Sigmoid colon (tissue), 4 donors: ENCODE results near the gene HELZ.

Experiments
- CTCF ChIP-seq, 4 experiments: fragments of 450-650 bp in 3 of 4; fragments of 200-600 bp in 1 of 4; IDR thresholded peaks; one replicate each; pipeline ENCODE4 v1.5.1; 2016 to 2019; ENCODE audit warnings: antibody characterized with exemption in 4 of 4, mild to moderate bottlenecking in 3 of 4, moderate library complexity in 2 of 4
- EP300 ChIP-seq, 4 donors: sonication (generic); formaldehyde crosslinking; IDR thresholded peaks; one replicate each; pipeline ENCODE4 v1.6.1; 2017; ENCODE audit warnings: antibody characterized with exemption in 4 of 4
- POLR2AphosphoS5 ChIP-seq, 4 donors: sonication (generic); formaldehyde crosslinking; IDR thresholded peaks; one replicate each; pipeline ENCODE4 v1.6.1; 2017; ENCODE audit warnings: antibody characterized with exemption in 4 of 4

- TF ChIP-seq CTCF (IDR thresholded peaks at IDR 0.05) (no peak), EP300 (IDR thresholded peaks at IDR 0.05) (no peak), POLR2AphosphoS5 (IDR thresholded peaks at IDR 0.05) (no peak)
Observed at GRCh38 chr17:67281053-67281452, 36.1 kb upstream of the HELZ start.
